A549 (cell line): ENCODE measurements around the gene COPA. TPM values are rescaled to one million over a fixed set of nuclear protein-coding genes. Genes with fewer than 3 reads are reported as not detected.

Experiments
- CBX2 ChIP-seq: fragments of 200-600 bp; sonication (generic); IDR thresholded peaks from 2 replicates; pipeline ENCODE4 v1.6.1; 2016; ENCODE audit warnings: low read depth, mild to moderate bottlenecking, borderline replicate concordance
- CHD2 ChIP-seq: fragments of 150-350 bp; IDR thresholded peaks from 2 replicates; pipeline ENCODE4 v1.6.1; 2014; ENCODE audit warnings: low read length; ENCODE audit not compliant: partially characterized antibody
- EP300 ChIP-seq, 2 experiments: fragments of >200 bp; sonication (Bioruptor Twin); formaldehyde crosslinking; IDR thresholded peaks; 2 replicates in 1 of 2; 3 replicates in 1 of 2; pipeline ENCODE4 v1.6.1; 2016 to 2017
- FOSB ChIP-seq: fragments of 250-450 bp; sonication (Bioruptor Pico); IDR thresholded peaks from 2 replicates; pipeline ENCODE4 v1.5.0; 2020; ENCODE audit warnings: mild to moderate bottlenecking, moderate library complexity
- GATA3 ChIP-seq: IDR thresholded peaks from 2 replicates; pipeline ENCODE4 v1.6.1; 2012; ENCODE audit warnings: borderline replicate concordance
- HDAC2 ChIP-seq: fragments of 200-600 bp; sonication (generic); IDR thresholded peaks from 2 replicates; pipeline ENCODE4 v1.6.1; 2016
- HOXA7 ChIP-seq: fragments of 250-450 bp; sonication (Bioruptor Pico); IDR thresholded peaks from 2 replicates; pipeline ENCODE4 v1.5.0; 2020; ENCODE audit warnings: mild to moderate bottlenecking, moderate library complexity
- JUNB ChIP-seq: fragments of >200 bp; sonication (Bioruptor Twin); formaldehyde crosslinking; IDR thresholded peaks from 2 replicates; pipeline ENCODE4 v1.6.1; 2016
- KDM5A ChIP-seq: fragments of 200-600 bp; sonication (generic); IDR thresholded peaks from 2 replicates; pipeline ENCODE4 v1.6.1; 2016; ENCODE audit warnings: antibody characterized with exemption, mild to moderate bottlenecking
- MAFK ChIP-seq: fragments of 450-650 bp; IDR thresholded peaks from 2 replicates; pipeline ENCODE4 v1.6.1; 2014; ENCODE audit not compliant: partially characterized antibody
- MYC ChIP-seq: IDR thresholded peaks from 2 replicates; pipeline ENCODE4 v1.6.1; 2012; ENCODE audit warnings: mild to moderate bottlenecking, inconsistent platforms, low read length, improper control_type of control experiment, borderline replicate concordance
- NPAS2 ChIP-seq: fragments of 250-450 bp; sonication (Bioruptor Pico); IDR thresholded peaks from 2 replicates; pipeline ENCODE4 v1.8.0; 2022; ENCODE audit warnings: mild to moderate bottlenecking, moderate library complexity, borderline replicate concordance
- POLR2A ChIP-seq: IDR thresholded peaks from 2 replicates; pipeline ENCODE4 v1.6.1; 2012; ENCODE audit warnings: mild to moderate bottlenecking, low read length
- RAD21 ChIP-seq, 2 experiments: fragments of >200 bp in 1 of 2; sonication (Bioruptor Twin) in 1 of 2; formaldehyde crosslinking in 1 of 2; IDR thresholded peaks in 1 of 2; conservative IDR thresholded peaks in 1 of 2; 2 replicates in 1 of 2; 3 replicates in 1 of 2; pipeline ENCODE4 v1.6.1; 2012 to 2018; ENCODE audit warnings: inconsistent platforms in 1 of 2
- RCOR1 ChIP-seq: fragments of 150-350 bp; IDR thresholded peaks from 2 replicates; pipeline ENCODE4 v1.6.1; 2014; ENCODE audit warnings: antibody characterized with exemption, low read length, low read depth
- RFX5 ChIP-seq: fragments of 450-650 bp; IDR thresholded peaks from 2 replicates; pipeline ENCODE4 v1.7.1; 2014; ENCODE audit warnings: antibody characterized with exemption, mild to moderate bottlenecking, moderate library complexity
- ZC3H11A ChIP-seq: fragments of 450-650 bp; IDR thresholded peaks from 2 replicates; pipeline ENCODE4 v1.6.1; 2014; ENCODE audit warnings: antibody characterized with exemption, mild to moderate bottlenecking
- ZFP36 ChIP-seq: fragments of 450-650 bp; IDR thresholded peaks from 2 replicates; pipeline ENCODE4 v1.6.1; 2014; ENCODE audit warnings: borderline replicate concordance; ENCODE audit not compliant: partially characterized antibody
- ZNF302 ChIP-seq: fragments of 250-450 bp; sonication (Bioruptor Pico); IDR thresholded peaks from 2 replicates; pipeline ENCODE4 v1.9.0; 2021; ENCODE audit warnings: inconsistent platforms, mild to moderate bottlenecking, moderate library complexity
- polyA plus RNA-seq, 4 experiments: library from polyadenylated mRNA; depleted of rRNA in 3 of 4; stranded (reverse); fragments of >200 nt; fragmentation: RNase III in 1 of 4; extraction: RNeasy Plus Mini Kit Qiagen cat#74134 plus additional on column Dnase treatment in 1 of 4; gene quantifications; 2 replicates in 3 of 4; 3 replicates in 1 of 4; pipeline ENCODE4 v1.2.3, GENCODE V29; 2011 to 2017
- TF ChIP-seq, protein P1 (sequence below): fragments of 450-650 bp; IDR thresholded peaks from 2 replicates; pipeline ENCODE4 v1.6.1; 2014; ENCODE audit warnings: antibody characterized with exemption
- TF ChIP-seq, protein P2 (sequence below): fragments of >200 bp; sonication (Bioruptor Twin); formaldehyde crosslinking; IDR thresholded peaks from 3 replicates; pipeline ENCODE4 v1.5.1; 2016
- TF ChIP-seq, protein P3 (sequence below): fragments of 150-350 bp; IDR thresholded peaks from 2 replicates; pipeline ENCODE4 v1.6.1; 2014; ENCODE audit warnings: low read depth, mild to moderate bottlenecking, low read length
- TF ChIP-seq, protein P4 (sequence below): fragments of 250-450 bp; sonication (Bioruptor Pico); IDR thresholded peaks from 2 replicates; pipeline ENCODE4 v1.5.0; 2021; ENCODE audit warnings: mild to moderate bottlenecking, moderate library complexity, borderline replicate concordance
- TF ChIP-seq, protein P5 (sequence below): fragments of 200-600 bp; sonication (generic); IDR thresholded peaks from 2 replicates; pipeline ENCODE4 v1.6.1; 2016; ENCODE audit warnings: antibody characterized with exemption, mild to moderate bottlenecking, moderate library complexity
- TF ChIP-seq, protein P6 (sequence below): fragments of >200 bp; sonication (Bioruptor Twin); formaldehyde crosslinking; IDR thresholded peaks from 3 replicates; pipeline ENCODE4 v1.6.1; 2016
- TF ChIP-seq, protein P7 (sequence below): IDR thresholded peaks from 2 replicates; pipeline ENCODE4 v1.6.1; 2012
- TF ChIP-seq, protein P8 (sequence below): fragments of >200 bp; sonication (Bioruptor Twin); formaldehyde crosslinking; IDR thresholded peaks from 2 replicates; pipeline ENCODE4 v1.6.1; 2016
- TF ChIP-seq, protein P9 (sequence below): IDR thresholded peaks from 2 replicates; pipeline ENCODE4 v1.6.1; 2012; ENCODE audit warnings: low read depth, borderline replicate concordance

COPA gene
- polyA plus RNA-seq, 2 of the 4 experiments (the other 2 are of a cell fraction), result 83.5 to 149 TPM

DNA sequence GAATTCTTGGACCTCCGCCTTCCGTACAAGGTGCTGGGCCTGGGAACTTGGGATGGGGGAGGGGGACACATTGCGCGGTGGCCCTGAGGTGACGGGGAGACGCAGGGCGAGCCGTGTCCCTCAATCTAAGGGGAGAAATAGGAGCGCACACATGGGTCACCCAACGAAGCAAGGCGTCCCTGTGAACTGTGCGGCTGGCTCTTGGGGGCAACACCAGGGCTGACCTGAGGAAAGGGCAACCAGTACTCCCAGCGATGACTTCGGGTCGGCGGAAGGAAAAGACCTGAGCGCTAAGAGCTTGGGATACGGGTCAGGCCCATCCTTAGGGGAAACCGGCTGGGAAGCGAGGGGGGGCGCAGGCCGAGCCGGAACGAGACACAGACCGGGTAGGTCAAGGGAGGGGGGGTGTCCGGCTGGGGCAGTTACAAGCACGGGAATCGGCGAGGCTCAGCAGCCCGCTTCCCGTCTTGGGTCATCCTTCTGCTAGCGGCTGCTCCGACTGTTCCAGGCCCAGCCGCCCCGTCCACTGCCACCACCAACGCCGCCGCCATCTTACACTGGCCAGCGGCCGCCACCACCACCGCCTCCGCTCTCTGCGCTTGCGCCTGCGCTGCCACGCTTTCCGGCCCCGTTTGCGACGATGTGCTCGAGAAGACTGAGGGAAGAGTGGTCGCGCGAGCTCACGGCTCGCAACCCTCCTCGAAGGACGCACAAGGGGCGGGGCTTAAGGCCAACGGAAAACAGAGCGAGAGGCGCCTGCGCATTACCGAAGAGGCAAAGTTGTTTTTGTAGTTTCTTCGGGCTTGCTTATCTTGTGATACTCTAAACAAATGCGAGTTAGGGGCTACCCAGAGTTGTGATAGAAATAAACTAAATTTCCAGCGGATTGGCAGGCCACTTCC lies 80.9 kb downstream of the COPA start, which contains the start of gene DCAF8 (continued):
- TF ChIP-seq JUNB, result no peak
- TF ChIP-seq MYC, result peak; percentile 49; the same call in 1 of the 2 replicates
- TF ChIP-seq RCOR1, result no peak
- peak; percentile 39; the same call in 1 of the 2 replicates for TF ChIP-seq KDM5A
- no peak for TF ChIP-seq MAFK
- TF ChIP-seq, protein P1, sequence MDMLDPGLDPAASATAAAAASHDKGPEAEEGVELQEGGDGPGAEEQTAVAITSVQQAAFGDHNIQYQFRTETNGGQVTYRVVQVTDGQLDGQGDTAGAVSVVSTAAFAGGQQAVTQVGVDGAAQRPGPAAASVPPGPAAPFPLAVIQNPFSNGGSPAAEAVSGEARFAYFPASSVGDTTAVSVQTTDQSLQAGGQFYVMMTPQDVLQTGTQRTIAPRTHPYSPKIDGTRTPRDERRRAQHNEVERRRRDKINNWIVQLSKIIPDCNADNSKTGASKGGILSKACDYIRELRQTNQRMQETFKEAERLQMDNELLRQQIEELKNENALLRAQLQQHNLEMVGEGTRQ, result no peak
- TF ChIP-seq ZFP36, result no peak
- TF ChIP-seq FOSB (CRISPR knock-in tag), result no peak; the same call in 1 of the 2 replicates
- TF ChIP-seq EP300 (IDR thresholded peaks at IDR 0.05), result no peak
- peak; percentile 97 for TF ChIP-seq POLR2A
- peak; percentile 69 for TF ChIP-seq CHD2
- no peak for TF ChIP-seq HOXA7 (CRISPR knock-in tag)
- TF ChIP-seq ZC3H11A, result no peak
- TF ChIP-seq, protein P2, sequence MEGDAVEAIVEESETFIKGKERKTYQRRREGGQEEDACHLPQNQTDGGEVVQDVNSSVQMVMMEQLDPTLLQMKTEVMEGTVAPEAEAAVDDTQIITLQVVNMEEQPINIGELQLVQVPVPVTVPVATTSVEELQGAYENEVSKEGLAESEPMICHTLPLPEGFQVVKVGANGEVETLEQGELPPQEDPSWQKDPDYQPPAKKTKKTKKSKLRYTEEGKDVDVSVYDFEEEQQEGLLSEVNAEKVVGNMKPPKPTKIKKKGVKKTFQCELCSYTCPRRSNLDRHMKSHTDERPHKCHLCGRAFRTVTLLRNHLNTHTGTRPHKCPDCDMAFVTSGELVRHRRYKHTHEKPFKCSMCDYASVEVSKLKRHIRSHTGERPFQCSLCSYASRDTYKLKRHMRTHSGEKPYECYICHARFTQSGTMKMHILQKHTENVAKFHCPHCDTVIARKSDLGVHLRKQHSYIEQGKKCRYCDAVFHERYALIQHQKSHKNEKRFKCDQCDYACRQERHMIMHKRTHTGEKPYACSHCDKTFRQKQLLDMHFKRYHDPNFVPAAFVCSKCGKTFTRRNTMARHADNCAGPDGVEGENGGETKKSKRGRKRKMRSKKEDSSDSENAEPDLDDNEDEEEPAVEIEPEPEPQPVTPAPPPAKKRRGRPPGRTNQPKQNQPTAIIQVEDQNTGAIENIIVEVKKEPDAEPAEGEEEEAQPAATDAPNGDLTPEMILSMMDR, result no peak
- TF ChIP-seq RAD21 (conservative IDR thresholded peaks at IDR 0.05 in 1 of 2, IDR thresholded peaks at IDR 0.05 in 1 of 2), result no peak
- TF ChIP-seq, protein P3, sequence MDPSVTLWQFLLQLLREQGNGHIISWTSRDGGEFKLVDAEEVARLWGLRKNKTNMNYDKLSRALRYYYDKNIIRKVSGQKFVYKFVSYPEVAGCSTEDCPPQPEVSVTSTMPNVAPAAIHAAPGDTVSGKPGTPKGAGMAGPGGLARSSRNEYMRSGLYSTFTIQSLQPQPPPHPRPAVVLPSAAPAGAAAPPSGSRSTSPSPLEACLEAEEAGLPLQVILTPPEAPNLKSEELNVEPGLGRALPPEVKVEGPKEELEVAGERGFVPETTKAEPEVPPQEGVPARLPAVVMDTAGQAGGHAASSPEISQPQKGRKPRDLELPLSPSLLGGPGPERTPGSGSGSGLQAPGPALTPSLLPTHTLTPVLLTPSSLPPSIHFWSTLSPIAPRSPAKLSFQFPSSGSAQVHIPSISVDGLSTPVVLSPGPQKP, result no peak
- TF ChIP-seq NPAS2 (CRISPR knock-in tag), result no peak
- TF ChIP-seq HDAC2, result no peak
- TF ChIP-seq, protein P4, sequence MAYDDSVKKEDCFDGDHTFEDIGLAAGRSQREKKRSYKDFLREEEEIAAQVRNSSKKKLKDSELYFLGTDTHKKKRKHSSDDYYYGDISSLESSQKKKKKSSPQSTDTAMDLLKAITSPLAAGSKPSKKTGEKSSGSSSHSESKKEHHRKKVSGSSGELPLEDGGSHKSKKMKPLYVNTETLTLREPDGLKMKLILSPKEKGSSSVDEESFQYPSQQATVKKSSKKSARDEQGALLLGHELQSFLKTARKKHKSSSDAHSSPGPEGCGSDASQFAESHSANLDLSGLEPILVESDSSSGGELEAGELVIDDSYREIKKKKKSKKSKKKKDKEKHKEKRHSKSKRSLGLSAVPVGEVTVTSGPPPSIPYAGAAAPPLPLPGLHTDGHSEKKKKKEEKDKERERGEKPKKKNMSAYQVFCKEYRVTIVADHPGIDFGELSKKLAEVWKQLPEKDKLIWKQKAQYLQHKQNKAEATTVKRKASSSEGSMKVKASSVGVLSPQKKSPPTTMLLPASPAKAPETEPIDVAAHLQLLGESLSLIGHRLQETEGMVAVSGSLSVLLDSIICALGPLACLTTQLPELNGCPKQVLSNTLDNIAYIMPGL (CRISPR knock-in tag), result no peak
- TF ChIP-seq, protein P5, sequence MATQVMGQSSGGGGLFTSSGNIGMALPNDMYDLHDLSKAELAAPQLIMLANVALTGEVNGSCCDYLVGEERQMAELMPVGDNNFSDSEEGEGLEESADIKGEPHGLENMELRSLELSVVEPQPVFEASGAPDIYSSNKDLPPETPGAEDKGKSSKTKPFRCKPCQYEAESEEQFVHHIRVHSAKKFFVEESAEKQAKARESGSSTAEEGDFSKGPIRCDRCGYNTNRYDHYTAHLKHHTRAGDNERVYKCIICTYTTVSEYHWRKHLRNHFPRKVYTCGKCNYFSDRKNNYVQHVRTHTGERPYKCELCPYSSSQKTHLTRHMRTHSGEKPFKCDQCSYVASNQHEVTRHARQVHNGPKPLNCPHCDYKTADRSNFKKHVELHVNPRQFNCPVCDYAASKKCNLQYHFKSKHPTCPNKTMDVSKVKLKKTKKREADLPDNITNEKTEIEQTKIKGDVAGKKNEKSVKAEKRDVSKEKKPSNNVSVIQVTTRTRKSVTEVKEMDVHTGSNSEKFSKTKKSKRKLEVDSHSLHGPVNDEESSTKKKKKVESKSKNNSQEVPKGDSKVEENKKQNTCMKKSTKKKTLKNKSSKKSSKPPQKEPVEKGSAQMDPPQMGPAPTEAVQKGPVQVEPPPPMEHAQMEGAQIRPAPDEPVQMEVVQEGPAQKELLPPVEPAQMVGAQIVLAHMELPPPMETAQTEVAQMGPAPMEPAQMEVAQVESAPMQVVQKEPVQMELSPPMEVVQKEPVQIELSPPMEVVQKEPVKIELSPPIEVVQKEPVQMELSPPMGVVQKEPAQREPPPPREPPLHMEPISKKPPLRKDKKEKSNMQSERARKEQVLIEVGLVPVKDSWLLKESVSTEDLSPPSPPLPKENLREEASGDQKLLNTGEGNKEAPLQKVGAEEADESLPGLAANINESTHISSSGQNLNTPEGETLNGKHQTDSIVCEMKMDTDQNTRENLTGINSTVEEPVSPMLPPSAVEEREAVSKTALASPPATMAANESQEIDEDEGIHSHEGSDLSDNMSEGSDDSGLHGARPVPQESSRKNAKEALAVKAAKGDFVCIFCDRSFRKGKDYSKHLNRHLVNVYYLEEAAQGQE, result 0 out of 2 replicates have a peak, but pooled peaks have one; percentile 41
- TF ChIP-seq CBX2, result no peak
- TF ChIP-seq GATA3, result peak; percentile 71
- TF ChIP-seq, protein P6, sequence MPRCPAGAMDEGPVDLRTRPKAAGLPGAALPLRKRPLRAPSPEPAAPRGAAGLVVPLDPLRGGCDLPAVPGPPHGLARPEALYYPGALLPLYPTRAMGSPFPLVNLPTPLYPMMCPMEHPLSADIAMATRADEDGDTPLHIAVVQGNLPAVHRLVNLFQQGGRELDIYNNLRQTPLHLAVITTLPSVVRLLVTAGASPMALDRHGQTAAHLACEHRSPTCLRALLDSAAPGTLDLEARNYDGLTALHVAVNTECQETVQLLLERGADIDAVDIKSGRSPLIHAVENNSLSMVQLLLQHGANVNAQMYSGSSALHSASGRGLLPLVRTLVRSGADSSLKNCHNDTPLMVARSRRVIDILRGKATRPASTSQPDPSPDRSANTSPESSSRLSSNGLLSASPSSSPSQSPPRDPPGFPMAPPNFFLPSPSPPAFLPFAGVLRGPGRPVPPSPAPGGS, result peak; percentile 77; the same call in 2 of the 3 replicates
- TF ChIP-seq RFX5, result no peak
- TF ChIP-seq ZNF302, result no peak
- TF ChIP-seq, protein P7, sequence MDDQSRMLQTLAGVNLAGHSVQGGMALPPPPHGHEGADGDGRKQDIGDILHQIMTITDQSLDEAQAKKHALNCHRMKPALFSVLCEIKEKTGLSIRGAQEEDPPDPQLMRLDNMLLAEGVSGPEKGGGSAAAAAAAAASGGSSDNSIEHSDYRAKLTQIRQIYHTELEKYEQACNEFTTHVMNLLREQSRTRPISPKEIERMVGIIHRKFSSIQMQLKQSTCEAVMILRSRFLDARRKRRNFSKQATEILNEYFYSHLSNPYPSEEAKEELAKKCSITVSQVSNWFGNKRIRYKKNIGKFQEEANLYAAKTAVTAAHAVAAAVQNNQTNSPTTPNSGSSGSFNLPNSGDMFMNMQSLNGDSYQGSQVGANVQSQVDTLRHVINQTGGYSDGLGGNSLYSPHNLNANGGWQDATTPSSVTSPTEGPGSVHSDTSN, result peak; percentile 30; the same call in 1 of the 2 replicates
- TF ChIP-seq, protein P8, sequence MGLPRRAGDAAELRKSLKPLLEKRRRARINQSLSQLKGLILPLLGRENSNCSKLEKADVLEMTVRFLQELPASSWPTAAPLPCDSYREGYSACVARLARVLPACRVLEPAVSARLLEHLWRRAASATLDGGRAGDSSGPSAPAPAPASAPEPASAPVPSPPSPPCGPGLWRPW, result no peak
- TF ChIP-seq, protein P9, sequence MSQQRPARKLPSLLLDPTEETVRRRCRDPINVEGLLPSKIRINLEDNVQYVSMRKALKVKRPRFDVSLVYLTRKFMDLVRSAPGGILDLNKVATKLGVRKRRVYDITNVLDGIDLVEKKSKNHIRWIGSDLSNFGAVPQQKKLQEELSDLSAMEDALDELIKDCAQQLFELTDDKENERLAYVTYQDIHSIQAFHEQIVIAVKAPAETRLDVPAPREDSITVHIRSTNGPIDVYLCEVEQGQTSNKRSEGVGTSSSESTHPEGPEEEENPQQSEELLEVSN, result no peak
